Measurements from ENCODE around the gene GARNL3. TPM values are rescaled to one million over a fixed set of nuclear protein-coding genes. Genes with fewer than 3 reads are reported as not detected.
A peak's percentile ranks its signal among the peaks of the same experiment; 100 is the strongest.

GARNL3 gene
- polyA plus RNA-seq, 1 experiment: 2.2 TPM

DNA sequence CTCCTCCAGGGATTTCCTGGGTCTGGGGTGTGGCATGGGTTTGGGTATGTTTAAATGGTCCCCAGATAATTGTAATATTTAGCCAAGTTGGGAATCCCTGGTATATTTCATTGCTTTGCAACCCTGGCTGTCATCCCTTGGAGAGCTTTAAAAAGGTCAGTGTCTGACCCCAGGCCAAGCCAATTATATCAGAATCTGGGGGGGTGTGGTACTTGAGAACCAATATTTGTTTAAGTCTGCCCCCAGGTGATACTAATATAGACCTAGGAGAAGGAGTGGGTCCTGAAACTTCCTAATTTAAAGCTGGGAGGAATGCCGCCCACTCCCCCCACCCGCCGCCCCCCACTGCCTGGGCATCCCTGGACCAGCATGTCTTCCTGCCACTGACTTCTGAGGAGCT is 94.2 kb downstream of the GARNL3 start:
- Histone ChIP-seq H3K36me3 (ENCODE audit: control insufficient read depth, insufficient read depth, low read length) (no peaks in the 10 kb centered on the region), H3K4me3 (ENCODE audit: low read depth, low read length) (no peak overlapping the region), H3K27me3 (ENCODE audit: control insufficient read depth, insufficient read depth, low read length) (no peaks in the 10 kb centered on the region)
- ChIA-PET POLR2A (interaction anchor here (0.7 kb wide), 1 partner anchor 236 kb away, joined by 4 read pairs; no protein-coding TSS in a partner anchor), CTCF (interaction anchor here (0.8 to 3.0 kb wide), 3 partner anchors 9 to 12 kb away, joined by 3 to 8 read pairs (median 3); no protein-coding TSS in a partner anchor)
- TF ChIP-seq, protein P1, sequence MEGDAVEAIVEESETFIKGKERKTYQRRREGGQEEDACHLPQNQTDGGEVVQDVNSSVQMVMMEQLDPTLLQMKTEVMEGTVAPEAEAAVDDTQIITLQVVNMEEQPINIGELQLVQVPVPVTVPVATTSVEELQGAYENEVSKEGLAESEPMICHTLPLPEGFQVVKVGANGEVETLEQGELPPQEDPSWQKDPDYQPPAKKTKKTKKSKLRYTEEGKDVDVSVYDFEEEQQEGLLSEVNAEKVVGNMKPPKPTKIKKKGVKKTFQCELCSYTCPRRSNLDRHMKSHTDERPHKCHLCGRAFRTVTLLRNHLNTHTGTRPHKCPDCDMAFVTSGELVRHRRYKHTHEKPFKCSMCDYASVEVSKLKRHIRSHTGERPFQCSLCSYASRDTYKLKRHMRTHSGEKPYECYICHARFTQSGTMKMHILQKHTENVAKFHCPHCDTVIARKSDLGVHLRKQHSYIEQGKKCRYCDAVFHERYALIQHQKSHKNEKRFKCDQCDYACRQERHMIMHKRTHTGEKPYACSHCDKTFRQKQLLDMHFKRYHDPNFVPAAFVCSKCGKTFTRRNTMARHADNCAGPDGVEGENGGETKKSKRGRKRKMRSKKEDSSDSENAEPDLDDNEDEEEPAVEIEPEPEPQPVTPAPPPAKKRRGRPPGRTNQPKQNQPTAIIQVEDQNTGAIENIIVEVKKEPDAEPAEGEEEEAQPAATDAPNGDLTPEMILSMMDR (IDR thresholded peaks at IDR 0.05; ENCODE audit: insufficient read depth, low read depth, low read length): no peak
- no peak for DNase-seq (ENCODE audit: low read depth)

DNA sequence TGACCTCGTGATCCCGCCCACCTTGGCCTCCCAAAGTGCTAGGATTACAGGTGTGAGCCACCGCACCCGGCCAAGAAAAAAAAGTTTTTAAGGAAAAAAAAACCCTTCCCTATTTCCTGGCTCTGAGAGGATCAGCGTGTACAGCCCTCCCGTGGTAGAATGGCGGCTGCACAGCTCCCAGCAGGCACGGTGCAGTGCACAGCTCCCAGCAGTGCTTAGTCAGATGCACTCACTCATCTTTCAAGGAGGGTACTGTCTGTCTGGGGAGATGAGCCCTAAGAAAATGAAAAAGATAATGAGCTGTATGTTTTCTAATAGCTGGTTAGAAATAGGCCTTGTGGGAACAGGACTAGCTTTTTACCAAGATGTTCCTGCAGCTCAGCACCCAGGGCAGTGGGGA is 95.7 kb downstream of the GARNL3 start:
- Histone ChIP-seq H3K36me3 (ENCODE audit: control insufficient read depth, insufficient read depth, low read length) (no peaks in the 10 kb centered on the region), H3K27me3 (ENCODE audit: control insufficient read depth, insufficient read depth, low read length) (no peaks in the 10 kb centered on the region), H3K4me3 (ENCODE audit: low read depth, low read length) (no peak overlapping the region)
- CTCF ChIA-PET: interaction anchor here (3.0 kb wide), 1 partner anchor 12 kb away, joined by 8 read pairs; no protein-coding TSS in a partner anchor
- DNase-seq (ENCODE audit: low read depth): no peak
- TF ChIP-seq, protein P1 (IDR thresholded peaks at IDR 0.05; ENCODE audit: insufficient read depth, low read depth, low read length): 0 out of 2 replicates have a peak, but pooled peaks have one; percentile 4
- POLR2A ChIA-PET: no interaction called here

DNA sequence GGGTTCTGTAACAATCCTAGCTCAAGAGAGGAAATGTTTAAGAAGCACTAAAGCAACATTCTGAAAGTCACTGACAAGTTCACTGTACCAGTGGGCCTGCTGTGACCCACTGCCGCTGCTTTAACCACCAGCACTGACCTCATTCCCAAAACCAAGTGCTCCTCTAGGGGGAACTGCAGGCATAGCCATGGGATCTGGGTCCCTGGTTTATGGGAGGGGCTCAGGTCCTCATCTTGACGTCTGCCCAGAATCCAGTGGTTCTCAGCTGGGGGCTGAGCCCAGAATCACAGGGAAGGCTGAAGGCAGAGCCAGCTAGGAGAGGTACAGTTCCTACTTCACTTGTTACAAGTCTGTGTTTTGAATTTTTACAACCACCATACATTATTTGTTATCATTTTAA is 96.3 kb downstream of the GARNL3 start:
- CTCF ChIA-PET: interaction anchor here (0.9 to 3.0 kb wide), 2 partner anchors 11 to 13 kb away, joined by 3 to 8 read pairs; no protein-coding TSS in a partner anchor
- no peak for DNase-seq (ENCODE audit: low read depth)
- POLR2A ChIA-PET: no interaction called here

DNA sequence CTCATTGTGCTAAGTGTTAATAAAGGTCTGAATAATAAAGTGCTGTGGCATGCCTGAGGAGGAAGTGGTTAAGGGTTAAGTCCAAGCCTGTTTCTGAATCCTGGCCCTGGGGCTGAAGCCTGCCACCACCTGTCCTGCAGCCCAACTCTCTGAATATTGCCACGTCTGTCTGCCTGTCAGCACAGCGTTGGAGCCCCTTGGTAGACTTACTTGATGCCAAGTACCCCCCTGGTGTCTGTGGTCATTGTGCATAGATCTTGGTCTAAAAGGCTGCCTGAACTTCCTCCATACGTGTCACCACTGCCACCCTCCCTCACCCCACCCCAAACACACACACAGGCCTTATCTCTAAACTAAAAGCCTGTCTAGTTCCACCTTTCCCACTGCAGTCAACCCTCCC is 97.0 kb downstream of the GARNL3 start:
- no peaks in the 10 kb centered on the region for H3K27me3 ChIP-seq (ENCODE audit: control insufficient read depth, insufficient read depth, low read length)
- no peak overlapping the region for H3K4me3 ChIP-seq (ENCODE audit: low read depth, low read length)
- CTCF ChIA-PET: interaction anchor here (0.9 kb wide), 1 partner anchor 11 kb away, joined by 3 read pairs; no protein-coding TSS in a partner anchor
- no peak for DNase-seq (ENCODE audit: low read depth)
- H3K36me3 ChIP-seq (ENCODE audit: control insufficient read depth, insufficient read depth, low read length): no peaks in the 10 kb centered on the region
- POLR2A ChIA-PET: no interaction called here
- TF ChIP-seq, protein P1 (IDR thresholded peaks at IDR 0.05; ENCODE audit: insufficient read depth, low read depth, low read length): no peak

More for the DNA sequence above, 96.3 kb downstream of the GARNL3 start:
- TF ChIP-seq, protein P1 (IDR thresholded peaks at IDR 0.05; ENCODE audit: insufficient read depth, low read depth, low read length): peak; percentile 30; the same call in 1 of the 2 replicates
- no peaks in the 10 kb centered on the region for H3K36me3 ChIP-seq (ENCODE audit: control insufficient read depth, insufficient read depth, low read length)
- no peaks in the 10 kb centered on the region for H3K27me3 ChIP-seq (ENCODE audit: control insufficient read depth, insufficient read depth, low read length)
- H3K4me3 ChIP-seq (ENCODE audit: low read depth, low read length): no peak overlapping the region

DNA sequence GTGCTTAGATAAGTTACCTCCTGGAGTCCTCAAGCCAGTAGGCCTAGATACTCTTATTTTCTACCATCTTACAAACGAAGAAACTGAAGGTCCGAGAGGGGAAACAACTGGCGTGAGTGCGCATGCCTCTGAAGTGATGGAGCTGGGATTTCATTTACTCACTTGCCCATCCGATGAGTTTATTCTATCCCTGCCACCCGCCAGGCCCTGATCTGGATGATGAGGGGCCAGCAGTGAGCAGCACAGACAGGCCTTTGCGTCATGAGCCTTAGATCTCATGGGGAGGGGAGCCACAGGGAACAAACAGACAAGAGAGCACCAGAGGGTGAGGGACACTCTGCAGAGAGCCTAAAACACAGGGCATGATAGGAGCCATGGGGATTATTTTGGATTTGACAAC is 98.3 kb downstream of the GARNL3 start:
- ChIA-PET CTCF (interaction anchor here (0.7 to 1.0 kb wide), 3 partner anchors 14 to 147 kb away, joined by 3 read pairs; no protein-coding TSS in a partner anchor), POLR2A (no interaction called here)
- no peak for DNase-seq (ENCODE audit: low read depth)
- no peak overlapping the region for H3K4me3 ChIP-seq (ENCODE audit: low read depth, low read length)
- no peaks in the 10 kb centered on the region for H3K27me3 ChIP-seq (ENCODE audit: control insufficient read depth, insufficient read depth, low read length)
- H3K36me3 ChIP-seq (ENCODE audit: control insufficient read depth, insufficient read depth, low read length): no peaks in the 10 kb centered on the region
- TF ChIP-seq, protein P1 (IDR thresholded peaks at IDR 0.05; ENCODE audit: insufficient read depth, low read depth, low read length): no peak

Measured in BJ (cell line).